GM12873 (cell line): Measurements from ENCODE around the gene RABGAP1L.

Experiments used
- TF ChIP-seq, protein P1 (sequence below): IDR thresholded peaks from 2 replicates; pipeline ENCODE4 v1.5.1; 2012; ENCODE audit warnings: low read depth, mild to moderate bottlenecking, moderate library complexity, low read length, control low read depth; ENCODE audit not compliant: insufficient read depth; ENCODE audit errors: missing control alignments

The RABGAP1L gene

DNA sequence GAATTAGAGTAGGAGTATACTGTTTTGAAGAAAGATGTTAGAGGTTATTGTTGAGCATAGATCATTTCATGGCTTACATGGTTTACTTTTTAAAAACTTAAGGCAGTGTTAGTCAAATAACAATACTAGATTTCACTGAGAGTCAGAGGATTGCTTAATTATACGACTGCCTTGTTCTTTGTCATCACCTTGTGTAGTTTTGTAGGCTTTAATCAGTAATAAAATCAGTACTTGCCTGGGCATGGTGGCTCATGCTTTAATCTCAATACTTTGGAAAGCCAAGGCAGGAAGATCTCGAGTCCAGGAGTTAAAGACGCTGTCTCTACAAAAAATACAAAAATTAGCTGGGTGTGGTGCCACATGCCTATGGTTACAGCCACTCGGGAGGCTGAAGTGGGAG, 247.1 kb downstream of the RABGAP1L start:
- TF ChIP-seq, protein P1, sequence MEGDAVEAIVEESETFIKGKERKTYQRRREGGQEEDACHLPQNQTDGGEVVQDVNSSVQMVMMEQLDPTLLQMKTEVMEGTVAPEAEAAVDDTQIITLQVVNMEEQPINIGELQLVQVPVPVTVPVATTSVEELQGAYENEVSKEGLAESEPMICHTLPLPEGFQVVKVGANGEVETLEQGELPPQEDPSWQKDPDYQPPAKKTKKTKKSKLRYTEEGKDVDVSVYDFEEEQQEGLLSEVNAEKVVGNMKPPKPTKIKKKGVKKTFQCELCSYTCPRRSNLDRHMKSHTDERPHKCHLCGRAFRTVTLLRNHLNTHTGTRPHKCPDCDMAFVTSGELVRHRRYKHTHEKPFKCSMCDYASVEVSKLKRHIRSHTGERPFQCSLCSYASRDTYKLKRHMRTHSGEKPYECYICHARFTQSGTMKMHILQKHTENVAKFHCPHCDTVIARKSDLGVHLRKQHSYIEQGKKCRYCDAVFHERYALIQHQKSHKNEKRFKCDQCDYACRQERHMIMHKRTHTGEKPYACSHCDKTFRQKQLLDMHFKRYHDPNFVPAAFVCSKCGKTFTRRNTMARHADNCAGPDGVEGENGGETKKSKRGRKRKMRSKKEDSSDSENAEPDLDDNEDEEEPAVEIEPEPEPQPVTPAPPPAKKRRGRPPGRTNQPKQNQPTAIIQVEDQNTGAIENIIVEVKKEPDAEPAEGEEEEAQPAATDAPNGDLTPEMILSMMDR: no peak

GRCh38 chr1:174407665-174408064, 248.3 kb downstream of the RABGAP1L start:
- TF ChIP-seq, protein P1: no peak

GRCh38 chr1:174408146-174408545, 248.8 kb downstream of the RABGAP1L start:
- TF ChIP-seq, protein P1: no peak

GRCh38 chr1:174413632-174414031, 254.3 kb downstream of the RABGAP1L start:
- TF ChIP-seq, protein P1: peak; percentile 23

GRCh38 chr1:174414203-174414602, 254.9 kb downstream of the RABGAP1L start:
- TF ChIP-seq, protein P1: no peak

- TF ChIP-seq, protein P1: no peak
These were observed 256.2 kb downstream of the RABGAP1L start for GRCh38 chr1:174415506-174415905.

GRCh38 chr1:174417921-174418320, 258.6 kb downstream of the RABGAP1L start:
- TF ChIP-seq, protein P1: no peak
